GM18511 (cell line): ENCODE data around the gene SAE1.
"Not testable (repeated sequence)": the region's sequence is repeated elsewhere in the genome, so short reads cannot be mapped to it uniquely, and the experiment has no call there.

Experiments
- ATAC-seq: cut with Tn5 transposase; IDR thresholded peaks from one replicate; pipeline ENCODE4 v1.9.1; 2021; ENCODE audit warnings: mild to moderate bottlenecking, moderate library complexity; ENCODE audit not compliant: unreplicated experiment

SAE1 gene

GRCh38 chr19:47130589-47131227 is at the start of gene SAE1:
TSS of gene SAE1 (plus strand) at chr19:47130835. CDS start at chr19:47130931, 96 bp downstream.
- ATAC-seq = peak; percentile 78

- no peak for ATAC-seq
Measured at GRCh38 chr19:47081095-47081494, 49.5 kb upstream of the SAE1 start.

GRCh38 chr19:47082493-47082892 is 48.1 kb upstream of the SAE1 start:
- ATAC-seq = no peak

GRCh38 chr19:47084879-47085439 is 45.7 kb upstream of the SAE1 start:
- no peak for ATAC-seq

- ATAC-seq = no peak
Measured at GRCh38 chr19:47086280-47086679, 44.4 kb upstream of the SAE1 start.

GRCh38 chr19:47089767-47090350 is 40.8 kb upstream of the SAE1 start:
- no peak for ATAC-seq

GRCh38 chr19:47093254-47093653 is 37.4 kb upstream of the SAE1 start:
- ATAC-seq = peak; percentile 29

GRCh38 chr19:47093841-47094240 is 36.8 kb upstream of the SAE1 start:
- ATAC-seq = peak; percentile 72

- no peak for ATAC-seq
Measured at GRCh38 chr19:47094557-47095475, 35.8 kb upstream of the SAE1 start.

- no peak for ATAC-seq
Measured at GRCh38 chr19:47095476-47096099, 35.0 kb upstream of the SAE1 start.

GRCh38 chr19:47096100-47096704 is 34.4 kb upstream of the SAE1 start:
- ATAC-seq = no peak

- no peak for ATAC-seq
Measured at GRCh38 chr19:47096721-47097120, 33.9 kb upstream of the SAE1 start.

GRCh38 chr19:47097396-47098201 is 33.0 kb upstream of the SAE1 start:
- ATAC-seq = no peak

- ATAC-seq = no peak
Measured at GRCh38 chr19:47098608-47099007, 32.0 kb upstream of the SAE1 start.

- no peak for ATAC-seq
Measured at GRCh38 chr19:47099576-47100050, 31.0 kb upstream of the SAE1 start.

- no peak for ATAC-seq
Measured at GRCh38 chr19:47100290-47100689, 30.3 kb upstream of the SAE1 start.

- ATAC-seq = not testable (repeated sequence)
Measured at GRCh38 chr19:47101116-47101515, 29.5 kb upstream of the SAE1 start.

GRCh38 chr19:47102346-47103060 is 28.1 kb upstream of the SAE1 start:
- no peak for ATAC-seq

GRCh38 chr19:47104680-47105079 is 26.0 kb upstream of the SAE1 start:
- ATAC-seq = no peak
